ENCODE data around the gene SH3BP4. TPM values are rescaled to one million over a fixed set of nuclear protein-coding genes. Genes with fewer than 3 reads are reported as not detected.
A peak's percentile ranks its signal among the peaks of the same experiment; 100 is the strongest.
"Not testable (repeated sequence)": the region's sequence is repeated elsewhere in the genome, so short reads cannot be mapped to it uniquely, and the experiment has no call there.

SH3BP4 gene
- total RNA-seq, 1 donor from 2014 or later = 53.4 TPM

GRCh38 chr2:235011929-235012631 lies 60.3 kb downstream of the SH3BP4 start:
- Histone ChIP-seq H3K36me3 (no peaks in the 10 kb centered on the region), H3K4me1 (peaks cover 25% of the 10 kb centered on the region), H4K20me1 (ENCODE audit: low read depth) (peaks cover 40% of the 10 kb centered on the region), H2AFZ (replicated peaks) (no peak overlapping the region), H3K79me2 (ENCODE audit: low read depth) (peaks cover 100% of the 10 kb centered on the region), H3K27me3 (no peaks in the 10 kb centered on the region), H3K9me3 (ENCODE audit: low read depth) (no peaks in the 10 kb centered on the region), H3K4me2 (peak overlapping the region; percentile 66), H3K4me3 (no peak overlapping the region), H3F3A (ENCODE audit: low read depth) (peaks cover 17% of the 10 kb centered on the region), H3K9ac (no peak overlapping the region), H3K27ac (no peak overlapping the region)
- TF ChIP-seq EZH2 (IDR thresholded peaks at IDR 0.05) (no peak), EZH2phosphoT487 (IDR thresholded peaks at IDR 0.05) (no peak), CTCF (IDR thresholded peaks at IDR 0.05) (no peak)
- peaks cover 7% of the 10 kb centered on the region for H3K27me3 Mint-ChIP-seq (ENCODE audit: insufficient read depth, low read depth)
- H3K4me3 Mint-ChIP-seq = no peak overlapping the region
- peak overlapping the region; percentile 51 for H3K27ac Mint-ChIP-seq
- peak; percentile 88 for DNase-seq (ENCODE audit: low spot score)
- H3K4me1 Mint-ChIP-seq = peaks cover 36% of the 10 kb centered on the region
- peaks cover 63% of the 10 kb centered on the region for H3K36me3 Mint-ChIP-seq
- H3K9me3 Mint-ChIP-seq = peaks cover 47% of the 10 kb centered on the region

- no peak overlapping the region for H3K9ac ChIP-seq
- H3K9me3 ChIP-seq (ENCODE audit: low read depth) = no peaks in the 10 kb centered on the region
- DNase-seq (ENCODE audit: low spot score) = no peak
- peaks cover 9% of the 10 kb centered on the region for H3K4me1 Mint-ChIP-seq
- peaks cover 2% of the 10 kb centered on the region for H3K27me3 Mint-ChIP-seq (ENCODE audit: insufficient read depth, low read depth)
- H3K9me3 Mint-ChIP-seq = peaks cover 22% of the 10 kb centered on the region
- H3K27ac Mint-ChIP-seq = no peak overlapping the region
- no peak overlapping the region for H3K4me3 ChIP-seq
- H2AFZ ChIP-seq (replicated peaks) = no peak overlapping the region
- H3K27ac ChIP-seq = no peak overlapping the region
- no peak overlapping the region for H3K4me3 Mint-ChIP-seq
- peaks cover under 1% of the 10 kb centered on the region for H3F3A ChIP-seq (ENCODE audit: low read depth)
- H3K4me1 ChIP-seq = peaks cover 9% of the 10 kb centered on the region
- no peak overlapping the region for H3K4me2 ChIP-seq
- peaks cover 99% of the 10 kb centered on the region for H3K79me2 ChIP-seq (ENCODE audit: low read depth)
- no peak for TF ChIP-seq EZH2phosphoT487 (IDR thresholded peaks at IDR 0.05)
- no peak for TF ChIP-seq EZH2 (IDR thresholded peaks at IDR 0.05)
- no peak for TF ChIP-seq CTCF (IDR thresholded peaks at IDR 0.05)
- peaks cover 53% of the 10 kb centered on the region for H3K36me3 Mint-ChIP-seq
- peaks cover 27% of the 10 kb centered on the region for H4K20me1 ChIP-seq (ENCODE audit: low read depth)
- H3K27me3 ChIP-seq = no peaks in the 10 kb centered on the region
- no peaks in the 10 kb centered on the region for H3K36me3 ChIP-seq
These were observed 65.6 kb downstream of the SH3BP4 start for GRCh38 chr2:235017441-235017840.

- Mint-ChIP-seq H3K4me3 (no peak overlapping the region), H3K4me1 (peaks cover 5% of the 10 kb centered on the region), H3K27me3 (ENCODE audit: insufficient read depth, low read depth) (peaks cover 2% of the 10 kb centered on the region), H3K36me3 (peaks cover 45% of the 10 kb centered on the region), H3K9me3 (peaks cover 19% of the 10 kb centered on the region), H3K27ac (peak overlapping the region; percentile 88)
- H3K9ac ChIP-seq = no peak overlapping the region
- H3K27ac ChIP-seq = no peak overlapping the region
- no peak for DNase-seq (ENCODE audit: low spot score)
- no peaks in the 10 kb centered on the region for H3K9me3 ChIP-seq (ENCODE audit: low read depth)
- no peaks in the 10 kb centered on the region for H3K36me3 ChIP-seq
- H3K79me2 ChIP-seq (ENCODE audit: low read depth) = peaks cover 99% of the 10 kb centered on the region
- H3F3A ChIP-seq (ENCODE audit: low read depth) = no peaks in the 10 kb centered on the region
- H3K27me3 ChIP-seq = no peaks in the 10 kb centered on the region
- TF ChIP-seq EZH2phosphoT487 (IDR thresholded peaks at IDR 0.05) (no peak), CTCF (IDR thresholded peaks at IDR 0.05) (no peak), EZH2 (IDR thresholded peaks at IDR 0.05) (no peak)
- H3K4me2 ChIP-seq = no peak overlapping the region
- H3K4me3 ChIP-seq = no peak overlapping the region
- H2AFZ ChIP-seq (replicated peaks) = no peak overlapping the region
- H4K20me1 ChIP-seq (ENCODE audit: low read depth) = peaks cover 20% of the 10 kb centered on the region
- peaks cover 3% of the 10 kb centered on the region for H3K4me1 ChIP-seq
These were observed 67.0 kb downstream of the SH3BP4 start for GRCh38 chr2:235018838-235019237.

GRCh38 chr2:235020141-235020540 lies 68.3 kb downstream of the SH3BP4 start:
- Mint-ChIP-seq H3K36me3 (peaks cover 34% of the 10 kb centered on the region), H3K9me3 (peaks cover 16% of the 10 kb centered on the region), H3K4me1 (peaks cover 18% of the 10 kb centered on the region)
- not testable (repeated sequence) for DNase-seq (ENCODE audit: low spot score); H3K27me3 Mint-ChIP-seq (ENCODE audit: insufficient read depth, low read depth); H3K9me3 ChIP-seq (ENCODE audit: low read depth); H3F3A ChIP-seq (ENCODE audit: low read depth); H3K4me2 ChIP-seq; H3K4me3 Mint-ChIP-seq; H3K27ac ChIP-seq; H3K27ac Mint-ChIP-seq; H2AFZ ChIP-seq (replicated peaks); H3K4me3 ChIP-seq; H3K27me3 ChIP-seq; H3K9ac ChIP-seq; H3K36me3 ChIP-seq
- H4K20me1 ChIP-seq (ENCODE audit: low read depth) = peaks cover 33% of the 10 kb centered on the region
- H3K79me2 ChIP-seq (ENCODE audit: low read depth) = peaks cover 99% of the 10 kb centered on the region
- H3K4me1 ChIP-seq = peaks cover 12% of the 10 kb centered on the region

All from neural progenitor cell (in vitro differentiated cells).